H1 (cell line): ENCODE results near the gene NECTIN1. TPM values are rescaled to one million over a fixed set of nuclear protein-coding genes. Genes with fewer than 3 reads are reported as not detected.

Source experiments
- CTCF ChIA-PET: fragments of 300-600 bp; sonication (Branson Sonifier 250); formaldehyde crosslinking; loops from one replicate; lab custom pipeline; 2021; ENCODE audit not compliant: partially characterized antibody; lab: Charles Lee
- POLR2A ChIA-PET: fragments of 300-600 bp; sonication (Branson Sonifier 250); formaldehyde crosslinking; loops from one replicate; lab custom pipeline; 2021; ENCODE audit warnings: inconsistent platforms; ENCODE audit not compliant: partially characterized antibody; lab: Charles Lee
- DNase-seq, 2 experiments: peaks; one replicate each; pipeline versions ENCODE4 v3.0.0 to v3.0.0-alpha.2; 2010 to 2022; ENCODE audit warnings: low spot score in 2 of 2, low read depth in 1 of 2, mixed read lengths in 1 of 2
- FAIRE-seq: peaks from 2 replicates; lab custom pipeline; 2011; peaks lifted over from hg19 to GRCh38; lab: Jason Lieb, UNC
- H2AFZ ChIP-seq: 2 replicates; pipeline ENCODE4 v1.8.1; 2012; ENCODE audit warnings: low read length, inconsistent platforms
- H2AK5ac ChIP-seq: 2 replicates; pipeline ENCODE4 v1.6.1; 2013; ENCODE audit warnings: low read depth, low read length
- H2BK120ac ChIP-seq: replicated peaks from 2 replicates; pipeline ENCODE3; 2013; ENCODE audit warnings: low read depth, low read length, inconsistent platforms
- H2BK12ac ChIP-seq: 2 replicates; pipeline ENCODE4 v1.6.1; 2013; ENCODE audit warnings: low read depth, low read length
- H2BK15ac ChIP-seq: 2 replicates; pipeline ENCODE4 v1.6.1; 2013; ENCODE audit warnings: low read length
- H2BK20ac ChIP-seq: 2 replicates; pipeline ENCODE4 v1.6.1; 2013; ENCODE audit warnings: low read length
- H2BK5ac ChIP-seq: 2 replicates; pipeline ENCODE4 v1.6.1; 2013; ENCODE audit warnings: low read depth, low read length
- H3K14ac ChIP-seq: 2 replicates; pipeline ENCODE4 v1.6.1; 2013; ENCODE audit warnings: inconsistent platforms; ENCODE audit not compliant: insufficient read length
- H3K18ac ChIP-seq: 2 replicates; pipeline ENCODE4 v1.6.1; 2013; ENCODE audit warnings: low read length; ENCODE audit errors: extremely low read depth
- H3K23ac ChIP-seq: 2 replicates; pipeline ENCODE4 v1.6.1; 2013; ENCODE audit warnings: inconsistent platforms; ENCODE audit not compliant: insufficient read length
- H3K23me2 ChIP-seq: 2 replicates; pipeline ENCODE4 v1.6.1; 2013; ENCODE audit warnings: low read depth, low read length
- H3K27ac ChIP-seq: 2 replicates; pipeline ENCODE4 v1.6.1; 2011; ENCODE audit warnings: low read depth, low read length, inconsistent platforms
- H3K27me3 ChIP-seq, 4 experiments: replicated peaks in 1 of 4; 1 replicate in 1 of 4; 2 replicates in 3 of 4; pipeline versions ENCODE4 v1.6.1 to v1.8.1; 2011 to 2013; ENCODE audit warnings: low read length in 3 of 4, mild to moderate bottlenecking in 3 of 4, inconsistent platforms in 2 of 4, mixed read lengths in 2 of 4, moderate library complexity in 1 of 4; ENCODE audit not compliant: control insufficient read depth in 3 of 4, insufficient read depth in 3 of 4; ENCODE audit errors: extremely low read depth in 1 of 4
- H3K36me3 ChIP-seq, 4 experiments: 2 replicates each; pipeline versions ENCODE4 v1.6.1 to v1.8.1; 2011 to 2013; ENCODE audit warnings: mild to moderate bottlenecking in 4 of 4, low read length in 3 of 4, moderate library complexity in 2 of 4, control low read depth in 1 of 4, inconsistent platforms in 1 of 4; ENCODE audit not compliant: insufficient read depth in 4 of 4, control insufficient read depth in 2 of 4
- H3K4ac ChIP-seq: replicated peaks from 2 replicates; pipeline ENCODE3; 2013; ENCODE audit warnings: low read length, low read depth, mixed read lengths, inconsistent platforms; ENCODE audit not compliant: insufficient read length
- H3K4me1 ChIP-seq, 4 experiments: replicated peaks in 1 of 4; 1 replicate in 1 of 4; 2 replicates in 3 of 4; pipeline versions ENCODE4 v1.6.1 to v1.8.1; 2011 to 2013; ENCODE audit warnings: low read length in 3 of 4, inconsistent platforms in 2 of 4, mixed read lengths in 1 of 4; ENCODE audit not compliant: insufficient read depth in 4 of 4, control insufficient read depth in 3 of 4
- H3K4me2 ChIP-seq, 2 experiments: 2 replicates each; pipeline versions ENCODE4 v1.6.1 to v1.8.1; 2011 to 2013; ENCODE audit warnings: low read depth in 2 of 2, low read length in 2 of 2, control low read depth in 1 of 2, inconsistent platforms in 1 of 2, mild to moderate bottlenecking in 1 of 2; ENCODE audit not compliant: insufficient read depth in 1 of 2
- H3K4me3 ChIP-seq, 4 experiments: fragments of 200-600, 300-600 bp in 1 of 4; sonication (generic), shearing (Covaris generic), sonication (Bioruptor Twin) in 1 of 4; 2 replicates each; pipeline versions ENCODE4 v1.5.1 to v1.8.1; 2011 to 2016; ENCODE audit warnings: low read length in 4 of 4, low read depth in 3 of 4, control low read depth in 2 of 4, inconsistent platforms in 2 of 4, mild to moderate bottlenecking in 2 of 4, mixed read lengths in 1 of 4, moderate library complexity in 1 of 4; ENCODE audit not compliant: insufficient read depth in 2 of 4; ENCODE audit errors: extremely low read depth in 1 of 4
- H3K56ac ChIP-seq: replicated peaks from 2 replicates; pipeline ENCODE3; 2013; ENCODE audit warnings: low read depth, mild to moderate bottlenecking, mixed read lengths, low read length, inconsistent platforms; ENCODE audit not compliant: insufficient read length
- H3K79me1 ChIP-seq: 2 replicates; pipeline ENCODE4 v1.6.1; 2013; ENCODE audit warnings: low read depth, low read length, control low read depth
- H3K79me2 ChIP-seq, 2 experiments: 2 replicates each; pipeline versions ENCODE4 v1.6.1 to v1.8.1; 2012 to 2013; ENCODE audit warnings: low read length in 2 of 2, mild to moderate bottlenecking in 2 of 2, inconsistent platforms in 1 of 2; ENCODE audit not compliant: insufficient read depth in 2 of 2, control insufficient read depth in 1 of 2
- H3K9ac ChIP-seq, 4 experiments: replicated peaks in 1 of 4; 1 replicate in 1 of 4; 2 replicates in 3 of 4; pipeline versions ENCODE4 v1.6.1 to v1.8.1; 2011 to 2013; ENCODE audit warnings: low read depth in 3 of 4, low read length in 3 of 4, control low read depth in 2 of 4, mild to moderate bottlenecking in 2 of 4, moderate library complexity in 2 of 4, inconsistent platforms in 1 of 4; ENCODE audit errors: extremely low read depth in 1 of 4
- H3K9me3 ChIP-seq, 2 experiments: 2 replicates each; pipeline versions ENCODE4 v1.6.1 to v1.8.1; 2012 to 2013; ENCODE audit warnings: mild to moderate bottlenecking in 2 of 2, moderate library complexity in 2 of 2, control low read depth in 1 of 2, inconsistent platforms in 1 of 2, low read depth in 1 of 2, low read length in 1 of 2, mixed read lengths in 1 of 2; ENCODE audit not compliant: insufficient read depth in 2 of 2
- H4K20me1 ChIP-seq, 2 experiments: replicated peaks in 1 of 2; 2 replicates each; pipeline versions ENCODE3 to v1.8.1; 2011 to 2013; ENCODE audit warnings: inconsistent platforms in 2 of 2, low read length in 2 of 2, mild to moderate bottlenecking in 1 of 2; ENCODE audit not compliant: insufficient read depth in 2 of 2, control insufficient read depth in 1 of 2
- H4K5ac ChIP-seq: 2 replicates; pipeline ENCODE4 v1.6.1; 2013; ENCODE audit warnings: low read length, low read depth, mixed read lengths, inconsistent platforms; ENCODE audit not compliant: insufficient read length
- H4K8ac ChIP-seq: 2 replicates; pipeline ENCODE4 v1.8.0; 2013; ENCODE audit warnings: mild to moderate bottlenecking, moderate library complexity, low read length, inconsistent platforms; ENCODE audit not compliant: insufficient read depth; ENCODE audit errors: extremely low read depth
- H4K91ac ChIP-seq: replicated peaks from 2 replicates; pipeline ENCODE3; 2013; ENCODE audit warnings: low read length, mixed read lengths, inconsistent platforms; ENCODE audit not compliant: insufficient read length
- BRCA1 ChIP-seq: IDR thresholded peaks from 2 replicates; pipeline ENCODE4 v1.6.1; 2012; ENCODE audit warnings: low read depth, low read length, improper control_type of control experiment
- CBX5 ChIP-seq: fragments of 300-800, 300-1000 bp; sonication (generic); IDR thresholded peaks from 2 replicates; pipeline ENCODE4 v1.7.1; 2016; ENCODE audit warnings: antibody characterized with exemption, low read length, low read depth
- CHD2 ChIP-seq: IDR thresholded peaks from 2 replicates; pipeline ENCODE4 v1.6.1; 2012; ENCODE audit warnings: low read length, improper control_type of control experiment
- EZH2 ChIP-seq: fragments of 200-600 bp; sonication (generic); IDR thresholded peaks from 2 replicates; pipeline ENCODE4 v1.7.1; 2012; ENCODE audit warnings: low read depth, mild to moderate bottlenecking, moderate library complexity, low read length, inconsistent platforms; ENCODE audit not compliant: severe bottlenecking
- GABPA ChIP-seq: IDR thresholded peaks from 2 replicates; pipeline ENCODE4 v1.6.1; 2011; ENCODE audit warnings: mild to moderate bottlenecking, low read length, moderate library complexity, borderline replicate concordance; ENCODE audit not compliant: insufficient read depth
- PHF8 ChIP-seq: fragments of 200-600 bp; sonication (generic); conservative IDR thresholded peaks from 2 replicates; pipeline ENCODE4 v1.7.1; 2012; ENCODE audit warnings: low read depth, mild to moderate bottlenecking, inconsistent platforms, low read length, moderate library complexity
- SIRT6 ChIP-seq: IDR thresholded peaks from one replicate; pipeline ENCODE4 v1.7.1; 2012; ENCODE audit warnings: low read length, inconsistent platforms
- SP2 ChIP-seq: IDR thresholded peaks from 2 replicates; pipeline ENCODE4 v1.6.1; 2012; ENCODE audit warnings: mild to moderate bottlenecking, low read length, inconsistent platforms
- whole genome bisulfite sequencing, 2 experiments: shearing (Covaris generic) in 1 of 2; methylation state at CpG; one replicate each; pipeline versions ENCODE4 v1.1.6 to v1.1.7; 2013 to 2015; ENCODE audit warnings: low lambda C conversion rate in 2 of 2, mixed read lengths in 2 of 2, inconsistent platforms in 1 of 2, low coverage in 1 of 2, missing lambda C conversion rate in 1 of 2; ENCODE audit not compliant: insufficient replicate concordance in 2 of 2, insufficient coverage in 1 of 2, insufficient read length in 1 of 2; ENCODE audit errors: extremely low coverage in 1 of 2, missing lambda C conversion rate in 1 of 2; 5-methylcytosine and 5-hydroxymethylcytosine counted together
- polyA plus RNA-seq, 7 experiments: library from polyadenylated mRNA; depleted of rRNA in 3 of 7; stranded (reverse) in 5 of 7; unstranded in 2 of 7; fragments of >200 nt in 5 of 7; fragments of 200-250 nt in 2 of 7; gene quantifications; 1 replicate in 5 of 7; 2 replicates in 1 of 7; 4 replicates in 1 of 7; pipeline versions ENCODE4 v1.2.1 to v1.2.3, GENCODE V29; 2011 to 2013; ENCODE audit warnings: missing spikeins in 2 of 7, mixed read lengths in 2 of 7
- total RNA-seq: library from RNA; stranded (reverse); fragmentation: NEBNext Ultra II Directional; extraction: Animal tissue kit (Norgen Biotek cat#: 25700); gene quantifications from 2 replicates; pipeline ENCODE4 v1.2.1, GENCODE V29; 2021

Gene NECTIN1
- total and polyA plus RNA-seq, 2 of the 8 experiments (the other 6 are each of a cell fraction or from before 2014, with no cell fraction given): 43.2 to 97.7 TPM

GRCh38 chr11:119700030-119700429, 29.0 kb downstream of the NECTIN1 start:
- H4K5ac ChIP-seq: no peak overlapping the region
- H4K8ac ChIP-seq: no peak overlapping the region
- H2BK5ac ChIP-seq: no peak overlapping the region
- no peak overlapping the region for H2BK15ac ChIP-seq
- H3K18ac ChIP-seq: no peak overlapping the region
- H3K56ac ChIP-seq: no peak overlapping the region
- no peaks in the 10 kb centered on the region for H3K27me3 ChIP-seq
- no peak overlapping the region for H3K4me2 ChIP-seq
- no peaks in the 10 kb centered on the region for H3K23me2 ChIP-seq
- H3K23ac ChIP-seq: no peak overlapping the region
- DNase-seq (no peak), FAIRE-seq (no peak)
- H3K79me1 ChIP-seq: peaks cover 33% of the 10 kb centered on the region
- no peak overlapping the region for H3K4ac ChIP-seq
- no peak overlapping the region for H2AFZ ChIP-seq
- H2BK20ac ChIP-seq: no peak overlapping the region
- CTCF ChIA-PET: interaction anchor here (2.4 to 14.0 kb wide), 4 partner anchors 8 to 36 kb away, joined by 5 to 171 read pairs (median 82); no protein-coding TSS in a partner anchor
- H2BK12ac ChIP-seq: no peak overlapping the region
- H3K4me1 ChIP-seq: peaks cover 4 to 24% (median 17%) of the 10 kb centered on the region in 4 experiments
- no peak overlapping the region for H2BK120ac ChIP-seq
- POLR2A ChIA-PET: interaction anchor here (1.1 kb wide), 1 partner anchor 18 kb away, joined by 3 read pairs; no protein-coding TSS in a partner anchor
- peaks cover 45 to 60% of the 10 kb centered on the region in 2 experiments for H4K20me1 ChIP-seq
- H3K79me2 ChIP-seq: peaks cover 0 to 86% of the 10 kb centered on the region in 2 experiments; a peak in 3 of 4 replicates
- H3K36me3 ChIP-seq: no peaks in the 10 kb centered on the region; a peak in 1 of 8 replicates
- H3K9ac ChIP-seq: no peak overlapping the region
- H4K91ac ChIP-seq: no peak overlapping the region
- no peaks in the 10 kb centered on the region for H3K9me3 ChIP-seq
- no peak overlapping the region for H2AK5ac ChIP-seq
- H3K27ac ChIP-seq: no peak overlapping the region
- H3K4me3 ChIP-seq: no peak overlapping the region
- H3K14ac ChIP-seq: no peak overlapping the region
- TF ChIP-seq PHF8 (no peak), BRCA1 (no peak), SIRT6 (no peak), GABPA (no peak), EZH2 (no peak), CBX5 (no peak), CHD2 (no peak), SP2 (no peak)
- 86% methylated on average over 7 of the region's 7 CpGs; no CpG with 5 or more reads in 1 of the 2 experiments for WGBS, 2 experiments
